ENCODE results near the gene MUCL3.
"Not testable (repeated sequence)": the region's sequence is repeated elsewhere in the genome, so short reads cannot be mapped to it uniquely, and the experiment has no call there.

The MUCL3 gene

GRCh38 chr6:30937265-30937664 is 3.5 kb upstream of the MUCL3 start:
- no peak for DNase-seq (ENCODE audit: insufficient read length, low spot score)
- FAIRE-seq, result no peak

GRCh38 chr6:30938730-30939129 is 2.0 kb upstream of the MUCL3 start:
- FAIRE-seq (no peak), DNase-seq (ENCODE audit: insufficient read length, low spot score) (no peak)

GRCh38 chr6:30939473-30939872 is 1.3 kb upstream of the MUCL3 start:
- no peak for FAIRE-seq

GRCh38 chr6:30942338-30943060 is 1.7 kb downstream of the MUCL3 start:
- DNase-seq (ENCODE audit: insufficient read length, low spot score), result no peak
- FAIRE-seq, result no peak

More at GRCh38 chr6:30939473-30939872, 1.3 kb upstream of the MUCL3 start:
- DNase-seq (ENCODE audit: insufficient read length, low spot score), result no peak

- DNase-seq (ENCODE audit: insufficient read length, low spot score) (no peak), FAIRE-seq (no peak)
Observed at GRCh38 chr6:30944051-30944450, 3.3 kb downstream of the MUCL3 start.

GRCh38 chr6:30945281-30945680 is 4.5 kb downstream of the MUCL3 start:
- DNase-seq (ENCODE audit: insufficient read length, low spot score) (no peak), FAIRE-seq (no peak)

GRCh38 chr6:30947231-30947630 is 6.5 kb downstream of the MUCL3 start:
- FAIRE-seq (no peak), DNase-seq (ENCODE audit: insufficient read length, low spot score) (no peak)

- FAIRE-seq (no peak), DNase-seq (ENCODE audit: insufficient read length, low spot score) (no peak)
Observed at GRCh38 chr6:30948811-30949210, 8.0 kb downstream of the MUCL3 start.

GRCh38 chr6:30951907-30952469 is 11.2 kb downstream of the MUCL3 start:
- FAIRE-seq (no peak), DNase-seq (ENCODE audit: insufficient read length, low spot score) (no peak)

GRCh38 chr6:30954631-30955366 is 14.0 kb downstream of the MUCL3 start:
- no peak for FAIRE-seq
- DNase-seq (ENCODE audit: insufficient read length, low spot score), result no peak

- FAIRE-seq, result peak; percentile 68
- peak; percentile 62 for DNase-seq (ENCODE audit: insufficient read length, low spot score)
Observed at GRCh38 chr6:30955367-30956042, 14.7 kb downstream of the MUCL3 start.

GRCh38 chr6:30957716-30958115 is 16.9 kb downstream of the MUCL3 start:
- DNase-seq (ENCODE audit: insufficient read length, low spot score) (no peak), FAIRE-seq (no peak)

GRCh38 chr6:30960907-30961673 is 20.3 kb downstream of the MUCL3 start:
- DNase-seq (ENCODE audit: insufficient read length, low spot score) (no peak), FAIRE-seq (no peak)

GRCh38 chr6:30962716-30963115 is 21.9 kb downstream of the MUCL3 start:
- FAIRE-seq, result no peak
- no peak for DNase-seq (ENCODE audit: insufficient read length, low spot score)

GRCh38 chr6:30963641-30964040 is 22.9 kb downstream of the MUCL3 start:
- FAIRE-seq (no peak), DNase-seq (ENCODE audit: insufficient read length, low spot score) (no peak)

GRCh38 chr6:30964075-30964474 is 23.3 kb downstream of the MUCL3 start:
- no peak for DNase-seq (ENCODE audit: insufficient read length, low spot score)
- FAIRE-seq, result no peak

GRCh38 chr6:30965140-30965601 is 24.4 kb downstream of the MUCL3 start:
- FAIRE-seq (no peak), DNase-seq (ENCODE audit: insufficient read length, low spot score) (no peak)

GRCh38 chr6:30966154-30966553 is 25.4 kb downstream of the MUCL3 start:
- no peak for DNase-seq (ENCODE audit: insufficient read length, low spot score)
- no peak for FAIRE-seq

GRCh38 chr6:30969171-30969570 is 28.4 kb downstream of the MUCL3 start:
- not testable (repeated sequence) for DNase-seq (ENCODE audit: insufficient read length, low spot score); FAIRE-seq

GRCh38 chr6:30970946-30971345 is 30.2 kb downstream of the MUCL3 start:
- DNase-seq (ENCODE audit: insufficient read length, low spot score) (no peak), FAIRE-seq (no peak)

All from GM19239 (cell line).